ENCODE results near the gene CIAO1.
"Not testable (repeated sequence)": the region's sequence is repeated elsewhere in the genome, so short reads cannot be mapped to it uniquely, and the experiment has no call there.

The CIAO1 gene

DNA sequence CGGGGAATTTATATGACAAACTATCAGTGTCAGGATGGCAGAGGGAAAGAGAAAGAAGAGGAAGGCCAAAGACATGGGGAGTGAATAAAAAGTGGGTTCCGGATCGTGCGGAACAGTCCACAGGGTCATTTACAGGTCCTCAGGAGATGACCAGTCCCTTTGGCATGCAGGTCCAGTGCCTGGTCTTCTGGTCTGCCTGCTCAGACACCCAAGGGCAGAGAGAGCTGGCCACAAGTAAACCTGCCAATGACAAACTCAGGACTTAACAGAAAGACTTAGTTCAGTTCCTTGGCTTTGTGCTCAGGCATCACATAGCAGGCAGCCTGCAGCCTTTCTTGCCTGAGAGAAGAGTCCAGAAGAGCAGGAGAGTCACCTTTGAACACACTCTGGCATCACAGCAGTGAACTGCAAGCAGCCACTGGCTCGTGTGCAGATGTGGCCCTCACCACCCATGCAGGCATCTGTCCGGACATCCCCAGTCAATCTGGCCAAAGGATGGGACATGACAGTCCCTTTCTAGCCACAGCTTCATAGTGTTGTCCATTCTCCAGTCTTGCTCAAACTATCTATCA lies 14.2 kb upstream of the CIAO1 start:
- DNase-seq: peak; percentile 8

DNA sequence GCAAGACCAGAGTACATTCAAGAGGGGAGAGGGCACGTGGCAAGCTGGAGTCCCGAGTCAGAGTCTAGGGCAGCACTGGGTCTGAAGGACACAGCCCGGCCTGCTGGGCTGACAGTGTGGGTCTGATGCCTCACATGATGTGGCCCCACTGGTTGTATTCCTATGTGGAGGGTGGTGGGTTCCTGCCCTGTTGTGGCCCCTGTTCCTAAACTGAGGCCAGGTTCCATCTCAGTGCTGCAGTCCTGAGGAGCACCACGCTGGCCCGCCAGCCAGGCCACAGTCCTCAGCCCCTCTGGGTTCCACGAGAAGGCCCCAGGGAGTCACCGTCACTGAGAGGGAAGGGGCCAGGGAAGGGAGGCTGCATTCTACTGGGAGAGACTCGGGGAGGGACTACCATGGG lies 13.5 kb upstream of the CIAO1 start:
- no peak for DNase-seq

DNA sequence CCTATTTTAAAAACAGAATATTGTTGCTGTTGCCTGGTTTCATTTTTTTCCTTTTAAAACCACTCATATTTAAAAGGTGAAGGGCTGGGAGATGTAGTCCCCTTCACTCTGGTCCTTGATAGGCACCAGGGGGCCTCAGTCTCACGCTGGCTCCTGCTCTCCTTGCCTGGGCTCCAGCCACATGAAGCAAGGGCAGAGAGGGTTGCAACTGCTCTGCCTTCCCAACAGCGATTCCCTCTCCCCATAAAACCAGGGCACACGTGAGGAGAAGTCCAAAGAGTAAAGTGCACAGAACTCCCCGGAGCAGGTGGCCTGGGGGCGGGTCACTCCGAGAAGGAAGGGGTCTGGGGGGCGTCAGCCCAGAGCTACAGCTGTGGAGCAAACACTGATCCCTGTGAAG lies 13.0 kb upstream of the CIAO1 start:
- DNase-seq: no peak

GRCh38 chr2:96254571-96254970 lies 11.5 kb upstream of the CIAO1 start:
- no peak for DNase-seq

DNA sequence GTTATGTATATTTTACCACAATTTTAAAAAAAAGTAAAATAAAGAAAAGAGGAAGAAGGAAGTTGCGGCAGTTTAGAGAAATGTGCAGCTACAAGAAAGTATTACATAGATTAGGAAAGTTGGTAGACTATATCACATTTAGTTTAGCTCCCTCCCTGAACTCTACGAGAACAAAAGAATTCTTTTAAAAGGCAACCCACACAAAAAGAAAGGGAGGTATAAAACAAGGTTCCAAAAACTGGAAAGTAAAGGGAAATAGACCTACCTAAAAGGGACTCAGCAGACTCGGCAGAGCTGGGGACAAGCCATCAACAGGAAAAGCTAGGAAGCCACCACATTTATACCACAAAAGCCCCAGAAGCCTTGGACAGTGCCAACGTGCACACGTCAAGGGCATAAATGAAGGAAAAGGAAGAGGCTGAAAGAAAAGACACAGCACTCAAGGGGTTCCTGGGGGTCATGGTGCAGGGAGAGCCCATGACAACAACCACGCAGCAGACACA lies 9.4 kb upstream of the CIAO1 start:
- DNase-seq: no peak

GRCh38 chr2:96257744-96258143 lies 8.3 kb upstream of the CIAO1 start:
- not testable (repeated sequence) for DNase-seq

- DNase-seq: no peak
These were observed 7.6 kb upstream of the CIAO1 start for GRCh38 chr2:96258166-96259022.

GRCh38 chr2:96259497-96259921 lies 6.5 kb upstream of the CIAO1 start:
- peak; percentile 38 for DNase-seq

DNA sequence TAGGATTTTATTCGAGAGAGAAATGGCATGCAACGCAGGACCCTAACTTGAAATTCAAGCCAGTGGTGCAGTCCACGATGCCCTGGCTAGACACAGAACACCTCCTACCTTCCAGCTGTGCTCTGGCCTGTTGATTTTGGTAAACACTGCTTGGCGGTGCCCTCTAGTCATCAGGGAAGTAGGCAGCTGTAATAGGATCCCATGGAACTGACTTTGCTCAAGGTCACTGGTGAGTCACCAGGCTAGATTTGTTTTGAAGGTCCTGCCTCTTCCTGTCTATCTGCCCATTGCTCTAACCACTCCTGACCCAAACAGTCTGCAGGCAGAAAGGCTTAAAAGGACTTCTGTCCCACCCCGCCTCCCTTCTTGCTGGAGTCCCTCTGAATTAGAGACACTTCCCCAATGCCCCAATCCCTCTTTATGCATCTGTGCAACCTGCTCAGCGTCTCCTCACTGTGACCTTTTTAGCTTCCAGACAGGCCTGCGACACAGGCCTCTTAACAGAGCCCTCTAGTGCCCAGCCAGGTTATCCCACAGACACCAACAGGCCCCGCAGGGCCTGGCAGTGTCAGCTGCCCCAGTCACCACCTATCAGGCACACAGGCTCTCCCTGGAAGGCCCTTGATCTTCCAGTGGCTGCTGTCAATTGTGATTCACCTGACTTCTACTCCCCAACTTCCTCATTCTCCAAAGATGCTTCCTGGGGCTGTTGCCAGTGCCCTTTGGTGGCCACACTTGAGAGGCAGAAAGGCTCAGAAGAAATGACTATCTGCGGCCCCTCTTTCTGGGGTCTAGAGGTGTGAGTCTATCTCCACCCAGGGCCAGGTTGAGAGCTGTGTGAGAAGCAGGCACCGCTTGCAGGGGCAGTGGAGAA lies 5.4 kb upstream of the CIAO1 start:
- DNase-seq: peak; percentile 70

- no peak for DNase-seq
These were observed 4.6 kb upstream of the CIAO1 start for GRCh38 chr2:96261328-96262003.

- DNase-seq: no peak
These were observed 3.7 kb upstream of the CIAO1 start for GRCh38 chr2:96262306-96262705.

DNA sequence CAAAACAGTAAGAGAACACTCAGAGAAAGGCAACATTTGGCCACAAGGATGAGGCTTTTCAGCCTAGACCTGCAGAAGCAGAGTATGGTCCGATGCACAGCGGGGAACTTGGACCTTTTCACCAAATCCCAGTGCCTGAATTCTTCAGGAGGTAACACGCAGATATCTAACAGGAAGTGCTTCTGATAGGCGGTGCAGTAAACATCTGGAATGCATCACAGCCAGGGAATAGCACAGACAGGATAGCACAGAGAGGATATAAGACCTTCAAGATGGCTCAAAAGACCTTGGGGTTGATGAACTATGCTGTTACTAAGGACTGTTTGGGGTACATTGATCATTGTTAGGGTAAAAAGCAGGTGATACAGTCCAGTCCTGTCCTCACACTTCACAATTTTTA lies 1.9 kb upstream of the CIAO1 start:
- no peak for DNase-seq

DNA sequence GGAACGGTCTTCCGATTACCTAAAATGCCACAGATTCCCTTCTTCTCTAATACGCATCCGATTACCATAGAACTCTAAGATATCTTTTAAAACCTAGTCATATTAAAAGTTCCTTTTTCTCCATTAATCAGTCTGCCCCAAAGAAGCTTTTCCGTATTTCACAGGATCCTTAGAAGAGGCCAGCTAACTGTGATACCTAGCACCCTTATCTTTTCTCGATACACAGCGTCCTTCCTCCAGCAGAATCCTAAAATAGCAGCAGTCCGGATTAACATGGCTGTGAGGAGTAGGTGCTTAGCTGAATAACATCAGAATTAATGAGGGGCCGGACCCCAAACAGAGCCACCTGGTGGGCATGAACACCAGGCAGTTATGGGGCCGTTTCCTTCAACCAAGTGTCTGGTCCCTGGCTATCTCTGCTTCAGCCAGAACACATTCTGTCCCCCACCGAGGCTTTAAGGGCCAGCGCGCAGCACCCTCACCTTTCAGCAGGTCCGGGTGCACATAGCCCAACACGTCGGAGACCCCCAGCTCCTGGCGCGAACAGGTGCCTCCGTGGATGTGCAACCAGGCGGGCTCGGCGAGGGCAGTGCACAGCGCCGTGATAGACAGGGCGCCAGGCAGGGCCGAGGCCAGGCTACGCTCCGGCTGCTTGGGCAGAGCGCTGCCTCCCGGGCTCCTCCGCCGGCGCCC lies 1.2 kb upstream of the CIAO1 start:
- DNase-seq: peak; percentile 9

DNA sequence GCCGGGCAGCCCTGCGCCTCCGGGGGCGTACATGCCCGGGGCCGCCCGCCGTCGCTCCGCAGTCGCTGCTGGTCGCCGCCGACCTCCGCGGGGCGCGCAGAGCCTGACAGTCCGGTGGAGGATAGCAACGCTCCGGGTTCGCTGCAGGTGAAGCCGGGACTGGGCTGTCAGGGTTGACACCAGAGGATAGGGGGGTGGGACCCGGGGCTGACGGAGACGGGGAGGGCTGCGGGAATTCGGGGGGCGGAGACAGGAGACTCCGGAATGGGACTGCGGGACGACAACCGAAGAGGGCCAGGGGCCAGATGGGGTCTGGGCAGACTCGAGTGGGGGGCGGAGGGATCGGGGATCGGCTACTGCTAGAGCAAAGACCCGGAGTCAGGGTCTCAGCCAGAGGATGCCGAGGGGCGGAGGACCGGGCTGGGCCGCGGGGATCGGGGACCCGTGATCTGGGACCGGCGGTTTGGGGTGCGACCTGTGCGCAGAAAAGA lies 631 bp upstream of the CIAO1 start:
- DNase-seq: peak; percentile 43

DNA sequence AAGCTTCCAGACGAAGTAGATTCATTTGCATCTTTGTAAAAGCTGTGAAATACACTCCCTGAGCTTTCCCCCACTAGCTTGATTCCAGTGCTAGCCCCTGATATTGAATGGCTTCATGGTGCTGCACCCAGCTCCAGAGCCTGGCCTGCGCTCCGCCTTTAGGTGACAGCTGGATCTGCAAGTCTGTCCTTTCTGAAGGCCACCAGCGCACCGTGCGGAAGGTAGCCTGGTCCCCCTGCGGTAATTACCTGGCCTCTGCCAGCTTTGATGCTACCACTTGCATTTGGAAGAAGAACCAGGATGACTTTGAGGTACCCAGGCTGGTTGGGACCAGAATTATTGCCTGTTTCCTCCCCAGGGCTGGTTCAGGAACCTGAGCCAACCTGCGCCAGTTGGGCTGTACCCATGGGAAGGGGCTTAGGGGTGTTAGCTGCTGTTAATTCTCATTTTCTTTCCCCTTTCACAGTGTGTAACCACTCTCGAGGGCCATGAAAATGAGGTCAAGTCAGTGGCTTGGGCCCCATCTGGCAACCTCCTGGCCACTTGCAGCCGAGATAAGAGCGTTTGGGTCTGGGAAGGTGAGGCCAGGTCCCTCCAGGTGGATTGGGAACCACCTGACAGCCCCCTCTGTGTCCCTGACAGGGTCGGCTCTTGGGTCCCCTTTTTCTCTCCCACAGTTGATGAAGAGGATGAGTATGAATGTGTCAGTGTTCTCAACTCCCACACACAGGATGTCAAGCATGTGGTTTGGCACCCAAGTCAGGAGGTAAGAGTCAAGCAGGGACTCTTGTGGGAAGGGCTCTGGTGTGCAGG lies 1.3 kb downstream of the CIAO1 start:
- peak; percentile 45 for DNase-seq

- no peak for DNase-seq
These were observed 6.0 kb downstream of the CIAO1 start for GRCh38 chr2:96271995-96272394.

DNA sequence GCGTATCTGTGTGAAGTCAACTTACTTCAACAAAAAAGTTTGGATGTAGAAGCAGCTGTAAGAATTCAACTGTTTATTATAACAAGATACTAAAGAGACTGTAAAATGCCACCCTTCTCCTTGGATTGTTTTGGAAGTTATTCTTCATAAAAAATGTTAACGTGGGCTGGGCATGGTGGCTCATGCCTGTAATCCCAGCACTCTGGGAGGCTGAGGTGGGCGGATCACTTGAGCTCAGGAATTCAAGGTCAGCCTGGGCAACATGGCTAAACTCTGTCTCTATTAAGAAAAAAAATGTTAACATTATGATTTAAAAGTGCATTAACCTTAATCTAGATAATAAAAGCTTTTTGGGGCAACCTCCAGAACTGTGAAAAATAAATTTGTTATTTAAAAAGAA lies 7.7 kb downstream of the CIAO1 start:
- DNase-seq: no peak

- no peak for DNase-seq
These were observed 8.5 kb downstream of the CIAO1 start for GRCh38 chr2:96274355-96275056.

DNA sequence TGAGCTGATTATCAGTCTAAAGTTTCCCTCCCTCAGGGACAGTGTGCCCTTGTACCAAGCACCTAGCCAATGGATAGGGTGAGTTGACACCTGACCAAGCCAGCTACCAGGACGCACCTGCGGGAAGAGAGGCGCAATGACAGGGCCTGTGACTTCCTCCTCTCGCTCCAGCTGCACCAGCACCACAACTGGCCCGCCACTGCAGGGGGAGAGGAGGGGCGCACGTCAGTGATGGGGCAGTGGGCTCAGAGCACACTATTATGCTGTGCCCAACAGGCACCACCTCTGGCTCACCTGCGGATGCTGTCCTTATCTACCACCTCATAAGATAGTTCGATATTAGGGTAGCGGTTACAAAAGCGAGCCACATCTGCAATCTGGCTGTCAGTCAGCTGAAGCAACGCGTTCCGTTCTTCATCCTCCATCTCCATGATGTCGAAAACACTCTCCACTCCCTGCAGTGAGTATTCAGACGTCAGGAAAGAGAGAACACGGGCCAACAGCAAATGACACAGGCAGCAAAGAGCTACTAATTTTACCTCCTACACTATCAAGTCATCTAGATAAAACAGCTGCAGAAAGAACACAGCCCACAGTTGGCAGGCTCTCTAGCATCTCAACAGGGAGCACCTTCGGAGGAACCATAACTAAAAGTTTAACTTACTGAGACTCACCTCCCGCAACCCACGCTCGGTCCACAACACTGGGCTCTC lies 10.9 kb downstream of the CIAO1 start:
- DNase-seq: no peak
